K562 (cell line): ENCODE data around the gene MRO. TPM values are rescaled to one million over a fixed set of nuclear protein-coding genes. Genes with fewer than 3 reads are reported as not detected.

Experiments used
- CC2D1A ChIP-seq: fragments of 450-650 bp; IDR thresholded peaks from 2 replicates; pipeline ENCODE4 v1.6.1; 2017; ENCODE audit warnings: mild to moderate bottlenecking
- DEAF1 ChIP-seq: fragments of 450-650 bp; formaldehyde crosslinking; IDR thresholded peaks from 2 replicates; pipeline ENCODE4 v1.4.0; 2020; ENCODE audit warnings: mild to moderate bottlenecking, moderate library complexity
- FOXM1 ChIP-seq, 2 experiments: fragments of 450-650 bp in 1 of 2; sonication (generic) in 1 of 2; formaldehyde crosslinking in 1 of 2; IDR thresholded peaks; 2 replicates each; pipeline versions ENCODE4 v1.6.1 to v1.9.0; 2017 to 2022; ENCODE audit warnings: low read depth in 2 of 2, mild to moderate bottlenecking in 2 of 2, missing genetic modification reagents in 1 of 2, moderate library complexity in 1 of 2
- PATZ1 ChIP-seq: fragments of 250-450 bp; sonication (Bioruptor Pico); IDR thresholded peaks from 2 replicates; pipeline ENCODE4 v1.5.0; 2020; ENCODE audit warnings: mild to moderate bottlenecking, borderline replicate concordance
- RAD21 ChIP-seq, 2 experiments: fragments of 250-450 bp in 1 of 2; fragments of 450-650 bp in 1 of 2; sonication (Bioruptor Pico) in 1 of 2; formaldehyde crosslinking in 1 of 2; IDR thresholded peaks in 1 of 2; conservative IDR thresholded peaks in 1 of 2; 2 replicates each; pipeline versions ENCODE4 v1.4.0 to v1.8.0; 2020 to 2022; ENCODE audit warnings: mild to moderate bottlenecking in 2 of 2, moderate library complexity in 1 of 2
- SETDB1 ChIP-seq: IDR thresholded peaks from one replicate; pipeline ENCODE4 v1.6.1; 2012; ENCODE audit warnings: low read length, control low read depth, inconsistent platforms
- TCF7 ChIP-seq: sonication (generic); IDR thresholded peaks from 2 replicates; pipeline ENCODE4 v1.6.1; 2016; ENCODE audit warnings: antibody characterized with exemption, borderline replicate concordance
- ZNF384 ChIP-seq: IDR thresholded peaks from 2 replicates; pipeline ENCODE4 v1.6.1; 2012; ENCODE audit warnings: low read depth, low read length, improper control_type of control experiment
- polyA plus RNA-seq, 8 experiments: library from polyadenylated mRNA; depleted of rRNA in 4 of 8; stranded (reverse) in 5 of 8; unstranded in 3 of 8; fragments of >200 nt; fragmentation: Nextera tagmentation in 2 of 8; fragmentation: Illumina TruSeq in 1 of 8; extraction: Ambion mirVana in 2 of 8; extraction: Trizol in 1 of 8; gene quantifications; 2 replicates each; pipeline versions ENCODE4 v1.2.1 to v1.2.3, GENCODE V29; 2011 to 2014; ENCODE audit warnings: inconsistent platforms in 1 of 8, missing spikeins in 1 of 8
- total RNA-seq, 7 experiments: library from RNA; depleted of rRNA in 6 of 7; stranded (reverse); fragments of >200 nt in 6 of 7; fragmentation: Illumina TruSeq in 2 of 7; extraction: Trizol in 2 of 7; gene quantifications; 2 replicates each; pipeline versions ENCODE4 v1.2.1 to v1.2.3, GENCODE V29; 2011 to 2021; ENCODE audit warnings: low replicate concordance in 1 of 7

Gene MRO
- total and polyA plus RNA-seq, 9 of the 15 experiments (the other 6 are each of a cell fraction or from before 2014, with no cell fraction given), result 0.06 TPM; not detected in 8

GRCh38 chr18:50819728-50820378, at the start of gene MRO (continued):
- no peak for TF ChIP-seq PATZ1 (CRISPR knock-in tag)
- no peak for TF ChIP-seq ZNF384
- TF ChIP-seq FOXM1 (IDR thresholded peaks at IDR 0.05; ENCODE audit: low read depth), result no peak
- no peak for TF ChIP-seq FOXM1 (CRISPR knock-in tag; IDR thresholded peaks at IDR 0.05; ENCODE audit: low read depth)
- TF ChIP-seq RAD21 (CRISPR knock-in tag; conservative IDR thresholded peaks at IDR 0.05 in 1 of 2, IDR thresholded peaks at IDR 0.05 in 1 of 2), result peak; percentile 89 to 96
- TF ChIP-seq DEAF1 (CRISPR knock-in tag), result peak; percentile 86
- TF ChIP-seq CC2D1A, result peak; percentile 35; the same call in 1 of the 2 replicates
- no peak for TF ChIP-seq TCF7
- TF ChIP-seq SETDB1, result no peak
